HG03097 (cell line): ENCODE measurements around the gene TOX4.
A peak's percentile ranks its signal among the peaks of the same experiment; 100 is the strongest.
"Not testable (repeated sequence)": the region's sequence is repeated elsewhere in the genome, so short reads cannot be mapped to it uniquely, and the experiment has no call there.

ENCODE experiments used
- ATAC-seq: cut with Tn5 transposase; IDR thresholded peaks from one replicate; pipeline ENCODE4 v1.9.1; 2021; ENCODE audit not compliant: unreplicated experiment, low FRiP score

Gene TOX4

GRCh38 chr14:21476925-21477681 is at the start of gene TOX4, which contains the start of gene RAB2B:
TSS of gene TOX4 (plus strand) at chr14:21477195. CDS start at chr14:21477279, 84 bp downstream.
TSS of gene RAB2B (minus strand) at chr14:21476959. CDS start at chr14:21476872, 87 bp downstream.
- ATAC-seq = peak; percentile 99

- ATAC-seq = no peak
Measured at GRCh38 chr14:21428930-21429329, 48.1 kb upstream of the TOX4 start.

GRCh38 chr14:21431126-21431525 is 45.9 kb upstream of the TOX4 start:
- ATAC-seq = no peak

GRCh38 chr14:21436567-21437062 is 40.4 kb upstream of the TOX4 start:
- ATAC-seq = no peak

DNA sequence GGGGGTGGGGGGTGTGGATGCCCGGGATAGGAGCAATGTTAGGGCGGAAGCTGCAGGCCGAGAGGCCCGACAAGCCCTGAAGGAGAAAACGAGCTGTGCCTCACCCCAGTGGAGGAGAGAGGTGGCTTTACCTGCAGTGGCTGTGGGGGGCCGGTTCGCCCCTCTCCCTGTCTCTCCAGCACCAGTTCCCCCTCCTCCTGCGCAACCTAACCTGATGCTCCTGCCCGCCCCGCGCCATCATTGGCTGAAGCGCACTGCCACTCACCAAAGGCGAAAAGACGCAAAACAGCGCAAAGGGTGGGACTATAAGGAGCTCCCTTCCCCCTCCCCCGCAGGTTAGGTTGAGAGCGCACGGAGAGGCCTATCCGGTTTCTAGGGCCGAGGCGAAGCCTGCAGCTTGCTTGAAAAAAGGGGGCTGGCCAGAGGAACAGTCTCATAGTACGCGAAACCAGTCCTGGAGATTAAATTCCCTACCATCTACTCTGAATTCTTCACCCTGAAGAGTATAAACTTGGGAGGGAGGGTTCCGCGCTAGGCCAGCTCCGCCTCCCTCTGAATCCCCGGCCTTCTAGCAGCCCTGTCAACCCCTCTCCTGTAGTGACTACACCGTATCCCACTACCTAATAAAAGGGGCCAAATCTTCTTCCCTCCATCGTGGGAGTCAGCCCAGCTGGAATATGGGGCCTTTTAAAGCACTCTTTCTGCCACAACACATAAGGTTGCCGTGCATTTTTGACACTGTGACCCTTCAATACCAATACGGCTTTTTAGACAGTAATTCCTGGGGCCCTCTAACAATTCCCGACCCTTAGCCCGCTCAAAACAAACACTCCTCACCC is 39.7 kb upstream of the TOX4 start:
- peak; percentile 97 for ATAC-seq

DNA sequence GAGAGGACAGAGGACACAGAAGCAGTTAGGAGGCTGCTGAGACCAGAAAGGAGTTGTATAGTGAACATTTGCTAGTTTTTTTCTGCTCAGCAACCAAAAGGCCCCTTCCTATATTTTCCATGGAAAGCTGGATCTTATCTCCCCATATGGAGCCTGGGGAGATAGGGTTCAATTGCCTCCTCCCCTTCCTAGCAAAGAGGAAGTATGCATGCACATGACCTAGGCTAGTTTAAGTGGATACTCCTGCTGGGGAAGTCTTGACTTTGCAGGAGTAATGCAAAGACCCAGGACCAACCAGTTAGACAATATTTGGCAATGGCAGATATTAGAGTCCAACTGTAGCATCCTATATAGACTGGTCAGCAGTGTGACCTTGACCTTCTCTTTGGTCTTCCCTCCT is 36.1 kb upstream of the TOX4 start:
- ATAC-seq = no peak

DNA sequence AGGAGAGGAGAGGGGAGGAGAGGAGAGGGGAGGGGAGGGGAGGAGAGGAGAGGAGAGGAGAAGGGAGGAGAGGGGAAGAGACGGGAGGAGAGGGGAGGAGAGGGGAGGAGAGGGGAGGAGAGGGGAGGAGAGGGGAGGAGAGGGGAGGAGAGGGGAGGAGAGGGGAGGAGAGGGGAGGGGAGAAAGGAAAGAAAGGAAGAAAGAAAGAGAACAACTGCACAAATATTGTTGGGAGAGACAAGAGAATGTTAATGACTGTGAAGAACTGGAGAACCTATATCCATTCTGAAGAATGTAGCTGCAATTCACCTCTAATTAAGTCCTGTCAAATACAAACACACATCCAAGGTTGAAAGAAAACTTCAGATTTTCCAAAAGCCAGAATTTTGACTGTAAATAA is 34.3 kb upstream of the TOX4 start:
- ATAC-seq = not testable (repeated sequence)

DNA sequence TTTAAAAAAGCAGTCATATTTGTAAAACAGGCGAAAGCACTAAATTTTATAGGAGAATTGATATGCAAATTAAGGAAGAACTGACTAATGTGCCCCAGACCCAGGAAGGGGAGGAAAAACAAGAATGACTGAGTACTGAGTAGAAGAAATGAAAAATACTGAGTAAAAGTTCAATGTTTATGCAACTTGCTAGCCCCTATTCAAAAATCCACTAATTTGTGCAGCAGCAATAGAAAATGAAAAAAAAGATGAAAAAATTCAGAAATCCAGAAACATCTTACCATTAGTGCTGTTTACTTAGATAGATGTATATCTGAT is 27.1 kb upstream of the TOX4 start:
- no peak for ATAC-seq

- ATAC-seq = no peak
Measured at GRCh38 chr14:21454843-21455544, 22.0 kb upstream of the TOX4 start.

- ATAC-seq = no peak
Measured at GRCh38 chr14:21455592-21455911, 21.4 kb upstream of the TOX4 start.

DNA sequence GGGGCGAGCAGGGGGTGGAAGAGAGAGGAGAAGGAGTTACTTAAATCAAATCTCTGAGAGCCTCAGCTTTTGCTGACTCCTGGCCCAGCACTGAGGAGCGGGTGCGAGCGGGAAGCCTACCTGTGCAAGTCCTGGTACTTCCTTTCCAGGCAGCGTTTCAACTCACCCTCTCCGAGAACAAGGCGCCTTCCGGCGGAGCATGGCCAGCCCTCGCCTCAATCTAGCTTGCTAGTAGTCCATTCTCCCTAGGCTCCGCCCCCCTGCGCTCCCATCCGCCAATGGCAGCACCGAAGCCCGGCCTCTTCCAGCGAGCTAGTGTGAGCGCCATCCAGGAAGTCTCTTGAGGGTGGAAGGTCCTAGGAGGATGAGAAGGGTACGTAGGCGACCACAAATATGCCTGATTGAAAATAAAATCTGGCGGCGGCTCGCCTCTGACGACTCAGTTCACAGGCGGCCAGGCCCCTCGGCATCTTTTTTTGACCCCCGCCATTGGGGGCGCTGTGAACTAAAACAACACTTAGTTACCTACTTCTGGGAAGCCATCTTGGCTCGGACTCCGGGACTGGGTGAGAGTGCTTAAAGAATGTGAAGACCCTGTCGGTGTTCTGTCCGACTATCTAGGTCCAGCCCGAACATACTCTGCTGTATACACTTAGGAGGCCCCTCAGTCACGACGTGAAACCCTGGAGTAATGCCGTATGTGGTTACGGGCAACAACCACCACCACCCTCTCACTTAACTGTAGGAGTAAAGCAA is 20.9 kb upstream of the TOX4 start, which contains the start of gene CHD8:
TSS of gene CHD8 (minus strand) at position 212 of the 756 bp plus-strand sequence. CDS start 24,480 bp downstream, outside the sequence.
- ATAC-seq = peak; percentile 95

DNA sequence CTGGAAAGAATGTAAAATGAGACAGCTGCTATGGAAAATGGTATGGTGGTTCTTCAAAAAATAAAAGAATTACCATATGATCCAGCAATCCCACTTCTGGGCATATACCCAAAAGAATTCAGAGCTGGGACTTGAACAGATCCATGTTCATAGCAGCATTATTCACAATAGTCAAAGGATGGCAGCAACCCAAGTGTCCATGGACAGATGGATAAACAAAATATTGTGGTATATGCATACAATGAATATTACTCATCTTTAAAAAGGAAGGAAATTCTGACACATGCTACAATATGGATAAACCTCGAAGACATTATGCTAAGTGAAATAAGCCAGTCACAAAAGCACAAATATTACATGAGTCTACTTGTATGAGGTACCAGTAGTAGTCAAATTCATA is 9.4 kb upstream of the TOX4 start:
- no peak for ATAC-seq

GRCh38 chr14:21475767-21476522 is 1.1 kb upstream of the TOX4 start:
- no peak for ATAC-seq

DNA sequence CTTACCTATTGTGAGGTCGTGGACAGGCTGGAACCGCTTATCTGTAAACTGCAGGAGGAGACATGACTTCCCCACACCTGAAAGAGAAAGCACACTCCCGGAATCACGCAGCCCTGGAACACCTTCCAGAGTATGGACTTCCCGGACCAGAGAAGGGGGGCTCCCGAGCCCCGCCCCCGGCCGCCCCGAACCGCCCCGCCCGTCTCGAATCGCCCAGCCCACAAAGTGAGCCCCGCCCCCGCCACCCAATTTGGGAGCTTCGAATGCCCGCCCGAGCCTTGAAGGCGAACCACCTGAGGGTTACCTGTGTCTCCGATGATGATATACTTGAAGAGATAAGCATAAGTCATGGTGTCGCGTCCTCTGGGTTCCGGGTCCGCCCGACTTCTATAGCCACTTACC is 471 bp upstream of the TOX4 start:
- peak; percentile 31 for ATAC-seq

GRCh38 chr14:21486640-21487087 is 9.7 kb downstream of the TOX4 start:
- ATAC-seq = no peak

DNA sequence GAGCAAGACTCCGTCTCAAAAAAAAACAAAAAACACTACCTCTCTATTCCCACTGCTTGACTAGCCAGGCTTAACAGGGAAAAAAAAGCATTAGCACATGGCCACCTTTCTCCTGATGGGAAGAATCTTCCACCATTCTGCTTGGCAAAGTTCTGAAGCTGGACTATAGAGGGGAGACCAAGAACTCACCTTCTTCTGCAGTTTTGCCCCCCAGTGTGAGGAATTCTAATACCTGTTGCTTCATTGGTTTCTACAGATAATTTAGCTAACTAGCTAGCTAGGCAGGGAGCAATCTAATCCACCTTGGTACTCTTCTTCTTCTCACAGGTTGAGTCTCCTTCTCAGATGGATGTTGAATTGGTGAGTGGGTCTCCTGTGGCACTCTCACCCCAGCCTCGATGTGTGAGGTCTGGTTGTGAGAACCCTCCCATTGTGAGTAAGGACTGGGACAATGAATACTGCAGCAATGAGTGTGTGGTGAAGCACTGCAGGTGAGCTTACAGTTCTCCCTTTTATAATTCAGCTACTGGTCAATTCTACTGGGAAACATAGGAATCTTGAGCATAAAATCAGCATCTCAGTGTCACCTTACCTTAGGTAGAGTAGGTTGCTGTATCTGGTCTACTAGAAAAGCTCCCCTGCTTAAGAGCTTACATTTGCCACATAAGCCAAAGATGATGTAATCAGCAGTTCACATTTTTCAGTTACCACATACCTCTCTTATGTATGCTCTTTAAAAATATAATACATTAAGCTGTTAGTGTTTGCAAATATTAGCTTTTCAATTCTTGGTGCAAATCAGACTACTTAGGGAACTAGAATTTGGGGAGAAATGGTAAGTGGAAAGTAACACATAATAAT is 18.1 kb downstream of the TOX4 start:
- ATAC-seq = no peak

DNA sequence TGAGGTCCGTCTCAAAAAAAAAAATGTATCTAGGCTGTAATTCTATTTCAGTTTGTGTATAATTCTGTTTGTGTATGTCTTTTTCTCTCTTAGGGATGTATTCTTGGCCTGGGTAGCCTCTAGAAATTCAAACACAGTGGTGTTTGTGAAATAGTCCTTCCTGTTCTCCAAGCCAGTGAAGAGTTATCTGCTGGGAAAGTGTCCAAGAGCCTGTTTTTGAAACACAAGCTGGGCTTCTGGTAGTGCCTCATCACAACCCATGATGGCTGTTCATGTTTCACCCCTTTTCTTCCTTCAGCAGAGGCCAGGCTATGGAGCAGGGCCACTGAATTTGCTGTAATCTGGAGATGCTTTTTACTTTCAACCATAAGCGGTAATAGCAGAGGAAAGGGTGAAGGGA is 19.5 kb downstream of the TOX4 start:
- no peak for ATAC-seq
